ENCODE measurements around the gene RAB11A.

RAB11A gene

GRCh38 chr15:65887565-65887964, 18.3 kb downstream of the RAB11A start:
- DNase-seq (ENCODE audit: low spot score), result no peak

- no peak for DNase-seq (ENCODE audit: low spot score)
These were observed 19.7 kb downstream of the RAB11A start for GRCh38 chr15:65888981-65889380.

GRCh38 chr15:65893060-65893459, 23.8 kb downstream of the RAB11A start:
- DNase-seq (ENCODE audit: low spot score), result no peak

- no peak for DNase-seq (ENCODE audit: low spot score)
These were observed 26.9 kb downstream of the RAB11A start for GRCh38 chr15:65896236-65896635.

GRCh38 chr15:65900488-65900887, 31.2 kb downstream of the RAB11A start:
- DNase-seq (ENCODE audit: low spot score), result no peak

GRCh38 chr15:65901336-65901735, 32.0 kb downstream of the RAB11A start:
- no peak for DNase-seq (ENCODE audit: low spot score)

- no peak for DNase-seq (ENCODE audit: low spot score)
These were observed 32.5 kb downstream of the RAB11A start for GRCh38 chr15:65901836-65902235.

GRCh38 chr15:65902373-65902772, 33.1 kb downstream of the RAB11A start:
- no peak for DNase-seq (ENCODE audit: low spot score)

GRCh38 chr15:65903296-65904073, 34.2 kb downstream of the RAB11A start:
- DNase-seq (ENCODE audit: low spot score), result peak; percentile 23

GRCh38 chr15:65904301-65904700, 35.0 kb downstream of the RAB11A start:
- DNase-seq (ENCODE audit: low spot score), result no peak

GRCh38 chr15:65906396-65906795, 37.1 kb downstream of the RAB11A start:
- peak; percentile 2 for DNase-seq (ENCODE audit: low spot score)

- peak; percentile 1 for DNase-seq (ENCODE audit: low spot score)
These were observed 38.4 kb downstream of the RAB11A start for GRCh38 chr15:65907661-65908060.

GRCh38 chr15:65908876-65909275, 39.6 kb downstream of the RAB11A start:
- peak; percentile 0 for DNase-seq (ENCODE audit: low spot score)

- no peak for DNase-seq (ENCODE audit: low spot score)
These were observed 40.5 kb downstream of the RAB11A start for GRCh38 chr15:65909831-65910230.

- DNase-seq (ENCODE audit: low spot score), result no peak
These were observed 41.0 kb downstream of the RAB11A start for GRCh38 chr15:65910341-65910740.

GRCh38 chr15:65912235-65912634, 42.9 kb downstream of the RAB11A start:
- no peak for DNase-seq (ENCODE audit: low spot score)

- no peak for DNase-seq (ENCODE audit: low spot score)
These were observed 44.4 kb downstream of the RAB11A start for GRCh38 chr15:65913631-65914199.

GRCh38 chr15:65914386-65914785, 45.1 kb downstream of the RAB11A start:
- no peak for DNase-seq (ENCODE audit: low spot score)

- no peak for DNase-seq (ENCODE audit: low spot score)
These were observed 46.0 kb downstream of the RAB11A start for GRCh38 chr15:65914981-65915925.

GRCh38 chr15:65916041-65916663, 46.9 kb downstream of the RAB11A start:
- DNase-seq (ENCODE audit: low spot score), result no peak

- peak; percentile 85 for DNase-seq (ENCODE audit: low spot score)
These were observed 47.5 kb downstream of the RAB11A start for GRCh38 chr15:65916664-65917406.

- DNase-seq (ENCODE audit: low spot score), result no peak
These were observed 48.1 kb downstream of the RAB11A start for GRCh38 chr15:65917407-65917756.

Measured in AG08396 (cell line).